Activated T-cell treated with anti-CD3 and anti-CD28 coated beads, Interleukin-2, amount 50 U/mL, for 72 hours (primary cell): ENCODE results near the gene GALNT9. TPM values are rescaled to one million over a fixed set of nuclear protein-coding genes. Genes with fewer than 3 reads are reported as not detected.

Experiments
- ATAC-seq, 2 donors: fragments of 150-1000 bp; cut with Tn5 transposase; replicated peaks in 1 of 2; 2 replicates each; pipeline ENCODE4 v1.10.0; 2021; ENCODE audit warnings: moderate library complexity in 2 of 2, mild to moderate bottlenecking in 1 of 2
- DNase-seq, 2 donors: peaks; one replicate each; pipeline ENCODE4 v3.0.0; 2021 to 2022; ENCODE audit warnings: mixed read lengths in 1 of 2
- H3K27ac Mint-ChIP-seq: one replicate; pipeline ENCODE4 v1.8.0; 2022; ENCODE audit warnings: mild to moderate bottlenecking, moderate library complexity, mixed read lengths
- H3K27me3 Mint-ChIP-seq: one replicate; pipeline ENCODE4 v1.8.0; 2022; ENCODE audit warnings: low read depth, mixed read lengths
- H3K36me3 Mint-ChIP-seq, 2 donors: one replicate each; pipeline ENCODE4 v1.8.0; 2022; ENCODE audit warnings: mixed read lengths in 2 of 2, mild to moderate bottlenecking in 1 of 2; ENCODE audit not compliant: insufficient read depth in 2 of 2
- H3K4me1 Mint-ChIP-seq: one replicate; pipeline ENCODE4 v1.8.0; 2022; ENCODE audit warnings: low read depth, mixed read lengths
- H3K4me3 Mint-ChIP-seq, 2 donors: one replicate each; pipeline ENCODE4 v1.8.0; 2022; ENCODE audit warnings: mild to moderate bottlenecking in 2 of 2, mixed read lengths in 2 of 2, moderate library complexity in 2 of 2
- H3K9me3 Mint-ChIP-seq, 2 donors: one replicate each; pipeline ENCODE4 v1.8.0; 2022; ENCODE audit warnings: mixed read lengths in 2 of 2
- total RNA-seq, 2 donors: library from RNA; stranded (reverse); gene quantifications; one replicate each; pipeline ENCODE4 v1.2.3, GENCODE V29; 2022

GALNT9 gene
- total RNA-seq, 2 donors from 2014 or later, result 0.42 to 0.53 TPM

- H3K4me1 Mint-ChIP-seq, result peaks cover 38% of the 10 kb centered on the region
- ATAC-seq (no peak), DNase-seq (no peak)
- no peak overlapping the region for H3K4me3 Mint-ChIP-seq
- H3K9me3 Mint-ChIP-seq, result no peaks in the 10 kb centered on the region
- H3K27ac Mint-ChIP-seq, result no peak overlapping the region
- no peaks in the 10 kb centered on the region for H3K36me3 Mint-ChIP-seq
- H3K27me3 Mint-ChIP-seq, result peaks cover 7% of the 10 kb centered on the region
Observed at GRCh38 chr12:132181570-132182200, 147.7 kb downstream of the GALNT9 start.

GRCh38 chr12:132180648-132181546 lies 148.5 kb downstream of the GALNT9 start:
- peaks cover 31% of the 10 kb centered on the region for H3K4me1 Mint-ChIP-seq
- H3K4me3 Mint-ChIP-seq, result no peak overlapping the region
- H3K9me3 Mint-ChIP-seq, result no peaks in the 10 kb centered on the region
- H3K27ac Mint-ChIP-seq, result no peak overlapping the region
- H3K36me3 Mint-ChIP-seq, result no peaks in the 10 kb centered on the region
- H3K27me3 Mint-ChIP-seq, result peaks cover 7% of the 10 kb centered on the region
- no peak for DNase-seq
- ATAC-seq, result no peak

GRCh38 chr12:132179431-132180362 lies 149.7 kb downstream of the GALNT9 start:
- DNase-seq (no peak), ATAC-seq (no peak)
- Mint-ChIP-seq H3K36me3 (no peaks in the 10 kb centered on the region), H3K27ac (no peak overlapping the region), H3K4me1 (peaks cover 23% of the 10 kb centered on the region), H3K27me3 (peaks cover 7% of the 10 kb centered on the region), H3K9me3 (no peaks in the 10 kb centered on the region), H3K4me3 (no peak overlapping the region)

GRCh38 chr12:132178801-132179401 lies 150.5 kb downstream of the GALNT9 start:
- no peak overlapping the region for H3K27ac Mint-ChIP-seq
- peak overlapping the region; percentile 68 to 71 for H3K4me3 Mint-ChIP-seq
- DNase-seq, result peak; percentile 39 to 43

GRCh38 chr12:132178316-132178715 lies 151.1 kb downstream of the GALNT9 start:
- H3K4me3 Mint-ChIP-seq, result peak overlapping the region; percentile 68 to 71
- no peaks in the 10 kb centered on the region for H3K9me3 Mint-ChIP-seq
- H3K36me3 Mint-ChIP-seq, result no peaks in the 10 kb centered on the region
- H3K27me3 Mint-ChIP-seq, result peaks cover 2% of the 10 kb centered on the region
- H3K4me1 Mint-ChIP-seq, result peaks cover 32% of the 10 kb centered on the region
- ATAC-seq, result no peak
- no peak overlapping the region for H3K27ac Mint-ChIP-seq
- DNase-seq, result no peak

More at GRCh38 chr12:132178801-132179401, 150.5 kb downstream of the GALNT9 start:
- peak; percentile 51 to 55 for ATAC-seq
- no peaks in the 10 kb centered on the region for H3K9me3 Mint-ChIP-seq
- H3K4me1 Mint-ChIP-seq, result peaks cover 29% of the 10 kb centered on the region
- H3K27me3 Mint-ChIP-seq, result no peaks in the 10 kb centered on the region
- H3K36me3 Mint-ChIP-seq, result no peaks in the 10 kb centered on the region

- Mint-ChIP-seq H3K9me3 (no peaks in the 10 kb centered on the region), H3K27ac (no peak overlapping the region), H3K36me3 (no peaks in the 10 kb centered on the region), H3K27me3 (peaks cover 12% of the 10 kb centered on the region), H3K4me1 (peaks cover 41% of the 10 kb centered on the region), H3K4me3 (no peak overlapping the region)
- ATAC-seq, result no peak
- DNase-seq, result no peak
Observed at GRCh38 chr12:132176920-132177551, 152.4 kb downstream of the GALNT9 start.

GRCh38 chr12:132176385-132176919 lies 152.9 kb downstream of the GALNT9 start:
- no peak overlapping the region for H3K4me3 Mint-ChIP-seq
- no peak for DNase-seq
- no peak for ATAC-seq
- no peaks in the 10 kb centered on the region for H3K9me3 Mint-ChIP-seq
- H3K27ac Mint-ChIP-seq, result no peak overlapping the region
- peaks cover 41% of the 10 kb centered on the region for H3K4me1 Mint-ChIP-seq
- peaks cover 12% of the 10 kb centered on the region for H3K27me3 Mint-ChIP-seq
- H3K36me3 Mint-ChIP-seq, result no peaks in the 10 kb centered on the region

- Mint-ChIP-seq H3K4me1 (peaks cover 41% of the 10 kb centered on the region), H3K27me3 (peaks cover 12% of the 10 kb centered on the region), H3K9me3 (no peaks in the 10 kb centered on the region), H3K36me3 (no peaks in the 10 kb centered on the region), H3K27ac (no peak overlapping the region), H3K4me3 (no peak overlapping the region)
- ATAC-seq (no peak), DNase-seq (no peak)
Observed at GRCh38 chr12:132175496-132176384, 153.6 kb downstream of the GALNT9 start.

- peaks cover 41% of the 10 kb centered on the region for H3K4me1 Mint-ChIP-seq
- peaks cover 12% of the 10 kb centered on the region for H3K27me3 Mint-ChIP-seq
- ATAC-seq, result no peak
- no peak for DNase-seq
- no peaks in the 10 kb centered on the region for H3K9me3 Mint-ChIP-seq
- H3K4me3 Mint-ChIP-seq, result no peak overlapping the region
- no peaks in the 10 kb centered on the region for H3K36me3 Mint-ChIP-seq
- H3K27ac Mint-ChIP-seq, result no peak overlapping the region
Observed at GRCh38 chr12:132174839-132175490, 154.4 kb downstream of the GALNT9 start.

GRCh38 chr12:132174015-132174838 lies 155.2 kb downstream of the GALNT9 start:
- no peak overlapping the region for H3K4me3 Mint-ChIP-seq

More at GRCh38 chr12:132174015-132174838, 155.2 kb downstream of the GALNT9 start:
- Mint-ChIP-seq H3K27ac (no peak overlapping the region), H3K4me1 (peaks cover 35% of the 10 kb centered on the region), H3K36me3 (no peaks in the 10 kb centered on the region), H3K9me3 (no peaks in the 10 kb centered on the region), H3K27me3 (peaks cover 12% of the 10 kb centered on the region)
- ATAC-seq (no peak), DNase-seq (no peak)
